GM19099 (cell line): ENCODE results near the gene CARD9.

Experiments
- POLR2A ChIP-seq: IDR thresholded peaks from 3 replicates; pipeline ENCODE4 v1.6.1; 2011; ENCODE audit warnings: low read depth; ENCODE audit not compliant: insufficient read length; ENCODE audit errors: extremely low read depth

CARD9 gene

DNA sequence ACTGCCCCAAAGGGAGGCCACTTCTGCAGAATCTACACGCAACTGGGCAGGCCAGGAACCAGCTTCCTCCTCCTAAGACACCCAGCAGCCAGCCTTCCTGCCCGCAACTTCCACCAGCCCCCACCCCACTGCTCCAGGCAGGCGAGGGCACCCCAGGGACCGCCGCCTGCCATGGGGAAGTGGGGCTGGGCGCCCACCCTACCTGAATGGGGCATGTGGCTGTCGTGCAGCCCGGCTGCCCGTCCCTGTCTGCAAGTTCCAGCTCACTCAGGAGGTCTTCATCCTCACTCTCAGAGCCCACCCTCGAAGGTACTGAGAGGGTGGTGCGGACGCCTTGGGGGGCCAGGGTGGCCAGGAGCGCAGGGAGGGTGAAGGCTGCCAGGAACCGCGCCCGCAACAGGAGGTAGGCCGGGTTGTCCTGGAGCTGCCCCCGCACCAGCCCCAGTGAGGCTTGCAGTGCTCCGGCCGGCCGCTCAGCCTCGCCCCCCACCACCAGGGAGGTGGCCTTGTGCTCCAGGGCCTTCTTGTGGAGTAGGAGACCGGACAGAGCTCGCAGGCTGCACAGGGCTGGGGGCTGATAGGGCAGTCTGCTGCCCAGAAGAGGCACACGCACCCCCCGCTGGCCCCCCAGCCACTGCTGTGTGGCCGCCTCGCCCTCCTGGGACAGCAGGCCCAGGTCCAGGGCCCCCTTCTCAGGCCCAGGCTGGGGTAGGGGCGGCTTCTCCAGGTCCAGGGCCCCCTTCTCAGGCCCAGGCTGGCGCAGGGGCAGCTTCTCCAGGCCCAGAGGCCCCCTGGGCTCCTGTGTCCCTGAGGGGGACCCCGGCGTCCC, 4.1 kb upstream of the CARD9 start:
- no peak for TF ChIP-seq POLR2A

GRCh38 chr9:136376457-136376856, 3.0 kb upstream of the CARD9 start:
- TF ChIP-seq POLR2A = no peak

GRCh38 chr9:136375096-136375495, 1.6 kb upstream of the CARD9 start:
- TF ChIP-seq POLR2A = no peak

GRCh38 chr9:136374183-136374575, 710 bp upstream of the CARD9 start:
- no peak for TF ChIP-seq POLR2A

DNA sequence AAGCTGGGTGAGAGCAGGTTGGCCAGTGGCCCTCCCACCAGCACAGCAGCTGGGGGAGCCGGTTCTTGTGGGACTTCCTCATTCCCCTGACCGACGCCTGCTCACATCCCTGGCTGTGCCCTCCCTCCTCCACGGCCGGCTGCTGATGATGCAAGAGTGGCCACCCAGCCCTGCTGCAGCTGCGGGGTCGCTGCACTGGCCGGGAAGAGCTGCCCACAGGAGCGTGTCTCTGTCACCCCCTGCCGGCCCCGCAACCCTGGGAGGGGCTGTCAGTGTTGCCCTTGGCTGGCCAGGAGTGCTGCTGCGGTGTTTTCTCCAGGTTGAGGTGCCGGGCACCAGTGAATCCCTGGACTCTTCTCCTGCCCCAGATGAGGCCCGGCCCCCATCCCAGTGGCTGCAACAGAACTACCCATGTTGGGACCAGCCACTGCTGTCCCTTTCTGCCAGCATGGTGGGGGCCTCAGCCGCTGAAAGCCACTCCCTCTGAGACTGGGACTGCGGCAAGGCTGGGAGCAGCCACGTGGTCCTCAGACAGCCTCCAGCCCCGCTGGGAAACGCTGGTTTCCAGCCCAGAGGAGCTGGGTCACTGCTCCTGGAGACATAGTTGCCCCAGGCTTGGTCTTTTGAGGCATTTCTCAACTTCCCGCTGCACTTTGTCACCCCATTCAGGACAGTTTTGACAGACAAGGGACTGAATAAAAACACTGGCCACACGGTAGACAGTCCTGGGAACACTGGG, 739 bp downstream of the CARD9 start:
- no peak for TF ChIP-seq POLR2A

DNA sequence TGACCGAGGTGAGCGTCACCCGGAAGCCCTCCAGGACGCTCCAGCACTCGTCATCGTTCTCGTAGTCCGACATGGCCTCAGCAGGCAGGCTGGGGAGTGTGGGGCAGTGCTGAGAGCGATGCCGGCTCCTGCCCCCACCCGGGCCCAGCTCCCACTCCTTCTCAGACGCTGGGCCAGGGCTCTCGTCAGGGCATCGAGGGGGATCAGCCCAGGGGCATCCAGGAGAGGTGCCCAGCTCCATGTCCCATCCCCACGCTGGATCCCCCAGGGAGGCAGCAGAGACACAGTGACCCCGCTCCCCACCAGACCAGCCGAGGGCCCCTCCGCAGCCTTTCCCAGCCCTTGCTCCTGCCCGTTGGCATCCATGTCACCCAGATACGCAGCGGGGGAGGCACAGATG, 1.5 kb downstream of the CARD9 start:
- TF ChIP-seq POLR2A = no peak

- TF ChIP-seq POLR2A = no peak
These were observed 2.0 kb downstream of the CARD9 start for GRCh38 chr9:136371533-136371880.

DNA sequence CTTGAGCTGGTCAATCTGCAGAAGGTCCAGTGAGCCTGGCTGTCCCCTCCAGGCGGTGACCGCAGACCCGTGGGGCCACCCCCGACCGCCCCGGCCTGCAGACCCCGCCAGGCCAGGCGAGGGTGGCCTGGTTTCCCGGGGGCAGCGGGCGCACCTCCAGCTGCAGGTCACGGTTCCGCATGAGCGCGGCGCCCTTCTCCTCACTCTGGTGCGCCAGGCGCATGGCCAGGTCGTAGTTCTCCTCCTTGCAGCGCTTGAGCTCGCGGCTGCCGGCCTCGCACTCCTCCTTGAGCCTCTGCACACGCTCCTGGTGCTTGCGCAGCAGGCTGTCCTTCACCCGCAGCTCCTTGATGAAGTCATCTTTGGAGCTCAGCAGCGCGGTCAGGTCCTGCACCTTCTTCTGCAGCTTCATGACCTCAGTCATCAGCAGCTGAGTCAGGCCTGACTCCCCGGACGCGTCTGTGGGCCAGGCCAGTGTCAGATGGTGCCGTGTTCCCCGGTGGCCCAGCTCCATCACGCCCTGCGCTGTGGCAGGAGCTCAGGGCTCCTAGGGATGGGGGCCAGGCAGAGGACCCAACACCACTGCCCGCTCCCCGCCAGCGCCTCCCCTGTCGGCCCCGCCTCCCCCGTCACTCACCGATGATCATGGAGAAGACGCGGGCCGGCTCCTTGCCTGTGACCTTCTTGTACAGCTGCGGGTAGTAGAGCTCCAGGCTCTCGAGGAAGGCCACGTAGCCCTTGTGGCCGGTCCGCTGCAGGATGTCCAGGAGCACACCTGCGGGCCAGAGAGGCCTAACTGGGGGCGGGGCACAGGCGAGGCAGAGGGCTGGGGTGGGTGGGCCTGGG, 2.6 kb downstream of the CARD9 start:
- TF ChIP-seq POLR2A = no peak

DNA sequence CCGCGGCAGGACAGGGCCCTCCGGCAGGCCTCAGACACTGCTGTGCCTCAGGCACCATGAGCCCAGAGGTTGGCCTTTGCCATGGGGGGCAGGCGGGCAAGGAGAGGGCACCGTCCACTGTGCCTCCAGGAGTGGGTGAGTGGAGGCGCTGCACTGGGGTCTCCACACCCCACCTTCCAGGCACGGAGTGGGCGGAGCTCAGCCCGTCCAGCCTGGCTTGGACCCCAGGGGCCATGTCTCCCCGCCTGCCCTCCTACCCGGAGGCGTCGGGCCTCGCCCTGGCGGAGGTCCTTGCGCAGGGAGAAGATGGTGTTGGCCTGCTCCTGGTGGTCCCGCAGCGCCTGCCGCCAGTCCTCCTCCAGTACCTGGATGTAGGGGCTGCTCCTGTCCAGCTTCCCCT, 3.4 kb downstream of the CARD9 start:
- no peak for TF ChIP-seq POLR2A

DNA sequence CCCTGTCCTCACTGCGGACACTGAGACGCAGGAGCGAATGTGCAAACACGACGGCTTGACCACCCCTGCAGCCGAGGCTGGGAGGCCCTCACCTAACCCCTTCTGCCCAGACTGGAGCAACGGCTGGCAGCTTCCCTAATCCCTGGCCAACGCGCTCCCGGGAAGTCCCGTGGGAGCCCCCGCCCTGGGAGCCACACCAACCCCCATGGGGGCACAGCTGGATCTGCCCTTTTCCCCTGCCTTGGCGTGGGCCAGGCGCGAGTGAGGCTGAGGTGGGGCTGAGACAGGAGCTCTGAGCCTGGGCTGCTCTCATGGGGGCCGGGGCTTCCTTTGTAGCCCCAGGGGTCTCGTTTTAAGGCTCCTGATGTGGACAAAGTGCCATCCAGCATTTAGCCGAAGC, 5.3 kb downstream of the CARD9 start:
- TF ChIP-seq POLR2A = no peak

DNA sequence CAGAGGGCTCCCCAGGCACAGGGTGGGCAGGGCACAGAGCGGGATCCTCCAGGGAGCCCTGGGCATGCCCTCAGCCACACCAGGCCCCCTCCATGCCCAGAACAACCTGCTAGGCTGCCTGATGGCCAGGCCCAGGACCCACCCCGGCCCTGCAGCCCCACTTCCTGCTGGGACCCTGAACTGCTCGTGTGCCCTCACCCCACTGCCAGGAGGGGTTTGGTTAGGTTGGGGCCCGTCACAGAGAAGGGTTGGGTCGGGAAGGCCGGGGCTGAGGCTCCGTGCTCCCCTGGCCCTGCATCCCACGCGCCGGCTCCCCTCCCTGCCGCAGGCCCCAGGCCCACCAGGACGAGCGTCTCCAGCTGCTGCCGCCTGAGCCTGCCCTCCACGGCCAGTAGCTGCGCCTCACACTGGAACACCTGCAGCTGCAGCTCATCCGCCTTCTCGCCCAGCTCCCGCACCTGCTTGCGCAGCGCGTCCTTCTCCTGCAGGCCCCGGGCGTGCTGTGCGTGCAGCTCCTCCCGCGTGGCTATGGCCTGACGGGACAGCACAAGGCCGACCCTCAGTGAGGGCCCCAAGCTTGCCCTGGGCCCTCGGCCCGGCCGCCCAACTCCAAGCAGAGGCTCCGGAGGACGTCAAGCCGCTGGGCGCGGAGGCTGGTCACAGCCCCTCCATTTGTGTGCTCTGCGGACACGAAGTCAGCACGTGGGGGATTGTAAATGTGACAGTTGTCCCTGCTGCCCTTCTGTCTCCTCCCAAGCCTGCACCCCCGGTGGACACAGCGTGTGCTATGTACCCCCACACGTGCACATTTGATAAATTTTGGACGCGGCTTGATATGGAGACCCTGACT, 5.9 kb downstream of the CARD9 start:
- TF ChIP-seq POLR2A = no peak

DNA sequence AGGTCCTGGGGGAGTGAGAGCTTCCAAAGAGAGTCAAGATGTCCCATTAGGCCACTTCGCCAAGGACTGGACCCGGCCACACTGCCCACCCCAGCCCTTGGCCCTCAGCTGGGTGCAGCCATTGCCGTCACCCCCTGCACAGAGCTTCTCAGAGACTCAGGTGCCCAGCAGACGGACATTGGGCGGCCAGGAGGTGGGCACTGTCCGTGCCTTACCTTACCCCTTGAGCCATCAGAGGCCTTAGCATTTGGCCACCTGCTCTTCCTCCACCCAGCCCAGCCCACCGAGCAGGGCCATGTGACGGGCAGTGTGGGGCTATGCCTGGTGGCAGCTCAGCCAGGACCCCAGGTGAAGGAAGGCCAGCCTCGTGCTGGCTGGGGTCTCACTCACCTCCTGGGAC, 6.6 kb downstream of the CARD9 start:
- TF ChIP-seq POLR2A = no peak

DNA sequence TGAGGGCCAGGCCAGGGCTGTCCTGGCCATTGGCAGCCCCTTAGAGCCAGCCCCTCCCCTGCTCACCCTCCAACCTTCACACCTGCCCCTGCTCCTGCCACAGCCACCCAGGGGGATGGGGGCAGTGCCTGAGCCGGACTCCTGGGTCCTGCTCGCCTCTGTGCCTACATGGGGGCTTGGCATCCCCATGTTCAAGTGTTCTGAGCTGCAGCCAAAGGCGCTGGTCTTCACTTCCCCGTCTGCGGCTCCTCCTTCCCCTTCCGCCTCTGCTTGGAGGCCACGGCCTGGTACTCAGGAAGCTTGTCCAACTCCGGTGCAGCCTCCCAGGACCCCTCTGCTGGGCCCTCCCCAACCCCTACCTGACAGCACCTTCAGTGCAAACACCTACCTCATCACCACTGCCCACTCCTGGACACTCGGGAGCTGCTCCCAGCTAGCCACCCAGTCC, 7.7 kb downstream of the CARD9 start:
- TF ChIP-seq POLR2A = no peak

- TF ChIP-seq POLR2A = no peak
These were observed 8.3 kb downstream of the CARD9 start for GRCh38 chr9:136364942-136365774.
